GM23338 (cell line): Measurements from ENCODE around the gene PLA2G2A. TPM values are rescaled to one million over a fixed set of nuclear protein-coding genes. Genes with fewer than 3 reads are reported as not detected.

Source experiments
- ATAC-seq: fragments of 200-7000 bp; cut with Tn5 transposase; 3 replicates; pipeline ENCODE4 v1.9.1; 2020
- DNase-seq: peaks from one replicate; pipeline ENCODE4 v3.0.0-alpha.2; 2015; ENCODE audit warnings: low spot score
- H2AFZ ChIP-seq: fragments of 200-600 bp; sonication (generic); 2 replicates; pipeline ENCODE4 v1.8.0; 2016; ENCODE audit warnings: antibody characterized with exemption, mild to moderate bottlenecking, moderate library complexity
- H3F3A ChIP-seq: fragments of 200-600 bp; sonication (generic); replicated peaks from 2 replicates; pipeline ENCODE4 v1.8.0; 2017; ENCODE audit warnings: antibody characterized with exemption, mixed run types, low read depth
- H3K27ac ChIP-seq: fragments of 200-600 bp; sonication (generic); 2 replicates; pipeline ENCODE4 v1.6.1; 2016; ENCODE audit warnings: low read depth
- H3K27me3 ChIP-seq: fragments of 200-600 bp; sonication (generic); 2 replicates; pipeline ENCODE4 v1.8.0; 2016; ENCODE audit warnings: mild to moderate bottlenecking, mixed run types, moderate library complexity; ENCODE audit not compliant: insufficient read depth
- H3K36me3 ChIP-seq: fragments of 200-600 bp; sonication (generic); 2 replicates; pipeline ENCODE4 v1.8.0; 2016; ENCODE audit warnings: mild to moderate bottlenecking; ENCODE audit not compliant: insufficient read depth
- H3K4me1 ChIP-seq: fragments of 200-600 bp; sonication (generic); 2 replicates; pipeline ENCODE4 v1.8.0; 2016; ENCODE audit warnings: mild to moderate bottlenecking, moderate library complexity; ENCODE audit not compliant: insufficient read depth
- H3K4me2 ChIP-seq: fragments of 200-600 bp; sonication (generic); 2 replicates; pipeline ENCODE4 v1.7.1; 2017; ENCODE audit warnings: mixed run types
- H3K4me3 ChIP-seq: fragments of 200-600 bp; sonication (generic); 2 replicates; pipeline ENCODE4 v1.6.1; 2016; ENCODE audit warnings: mixed run types
- H3K79me2 ChIP-seq: fragments of 200-600 bp; sonication (generic); replicated peaks from 2 replicates; pipeline ENCODE4 v1.8.0; 2017; ENCODE audit warnings: mild to moderate bottlenecking; ENCODE audit not compliant: insufficient read depth
- H3K9me2 ChIP-seq: fragments of 200-600 bp; sonication (generic); 2 replicates; pipeline ENCODE4 v1.8.0; 2017; ENCODE audit not compliant: insufficient read depth
- H4K20me1 ChIP-seq: fragments of 200-600 bp; sonication (generic); replicated peaks from 2 replicates; pipeline ENCODE4 v1.8.0; 2017; ENCODE audit warnings: mild to moderate bottlenecking; ENCODE audit not compliant: insufficient read depth
- H3K27ac Mint-ChIP-seq: 2 replicates; pipeline ENCODE4 v1.8.0; 2020; ENCODE audit warnings: inconsistent platforms, mild to moderate bottlenecking, moderate library complexity, mixed read lengths
- H3K27me3 Mint-ChIP-seq: 3 replicates; pipeline ENCODE4 v1.8.0; 2022; ENCODE audit warnings: low read depth, mild to moderate bottlenecking, moderate library complexity, mixed read lengths, inconsistent platforms; ENCODE audit not compliant: insufficient read depth, poor library complexity
- H3K36me3 Mint-ChIP-seq: 3 replicates; pipeline ENCODE4 v1.8.0; 2021; ENCODE audit warnings: low read depth, mild to moderate bottlenecking, inconsistent platforms, moderate library complexity, mixed read lengths
- H3K4me1 Mint-ChIP-seq: 3 replicates; pipeline ENCODE4 v1.8.0; 2020; ENCODE audit warnings: mild to moderate bottlenecking, inconsistent platforms, mixed read lengths
- H3K4me3 Mint-ChIP-seq: 3 replicates; pipeline ENCODE4 v1.8.0; 2021; ENCODE audit warnings: moderate library complexity, mild to moderate bottlenecking, inconsistent platforms, mixed read lengths
- H3K9me3 Mint-ChIP-seq: 3 replicates; pipeline ENCODE4 v1.8.0; 2020; ENCODE audit warnings: moderate library complexity, mild to moderate bottlenecking, inconsistent platforms, mixed read lengths
- CREB1 ChIP-seq: fragments of 250-450 bp; sonication (Bioruptor Pico); IDR thresholded peaks from 2 replicates; pipeline ENCODE4 v1.5.0; 2020; ENCODE audit warnings: low read depth, mild to moderate bottlenecking, moderate library complexity
- CTCF ChIP-seq, 2 experiments: fragments of 200-600 bp in 1 of 2; sonication (generic) in 1 of 2; conservative IDR thresholded peaks; 2 replicates each; pipeline versions ENCODE4 v1.5.1 to v1.6.1; 2016 to 2017; ENCODE audit warnings: antibody characterized with exemption in 2 of 2, low read depth in 2 of 2, mild to moderate bottlenecking in 2 of 2, moderate library complexity in 1 of 2
- EZH2 ChIP-seq: fragments of 200-600 bp; sonication (generic); IDR thresholded peaks from one replicate; pipeline ENCODE4 v1.8.0; 2017; ENCODE audit warnings: antibody characterized with exemption, mild to moderate bottlenecking, low read depth; ENCODE audit not compliant: unreplicated experiment
- EZH2phosphoT487 ChIP-seq: fragments of 200-600 bp; sonication (generic); IDR thresholded peaks from one replicate; pipeline ENCODE4 v1.8.1; 2018; ENCODE audit warnings: antibody characterized with exemption; ENCODE audit not compliant: unreplicated experiment
- JUNB ChIP-seq: IDR thresholded peaks from one replicate; pipeline ENCODE4 v1.6.1; 2016; ENCODE audit warnings: antibody characterized with exemption; ENCODE audit not compliant: unreplicated experiment
- NANOG ChIP-seq: IDR thresholded peaks from 2 replicates; pipeline ENCODE4 v1.6.1; 2016; ENCODE audit warnings: antibody characterized with exemption, borderline replicate concordance
- POLR2AphosphoS5 ChIP-seq: IDR thresholded peaks from 2 replicates; pipeline ENCODE4 v1.6.1; 2016; ENCODE audit warnings: antibody characterized with exemption, low read depth
- REST ChIP-seq: IDR thresholded peaks from one replicate; pipeline ENCODE4 v1.6.1; 2018; ENCODE audit warnings: antibody characterized with exemption; ENCODE audit not compliant: unreplicated experiment
- STAT1 ChIP-seq: IDR thresholded peaks from one replicate; pipeline ENCODE4 v1.6.1; 2016; ENCODE audit warnings: antibody characterized with exemption; ENCODE audit not compliant: unreplicated experiment
- ZNF114 ChIP-seq: fragments of 250-450 bp; sonication (Bioruptor Pico); IDR thresholded peaks from 2 replicates; pipeline ENCODE4 v1.5.0; 2020; ENCODE audit warnings: mild to moderate bottlenecking, moderate library complexity
- ZNF331 ChIP-seq: fragments of 250-450 bp; sonication (Bioruptor Pico); IDR thresholded peaks from 2 replicates; pipeline ENCODE4 v1.5.0; 2020; ENCODE audit warnings: low read depth, mild to moderate bottlenecking, moderate library complexity
- ZNF462 ChIP-seq: fragments of 250-450 bp; sonication (Bioruptor Pico); IDR thresholded peaks from 2 replicates; pipeline ENCODE4 v1.5.0; 2020; ENCODE audit warnings: mild to moderate bottlenecking, moderate library complexity
- polyA plus RNA-seq: library from polyadenylated mRNA; unstranded; fragments of >200 nt; fragmentation: Nextera tagmentation; extraction: Ambion mirVana; gene quantifications from 2 replicates; pipeline ENCODE4 v1.2.1, GENCODE V29; 2016
- total RNA-seq: library from RNA; depleted of rRNA; stranded (reverse); fragments of >200 nt; shearing (Covaris generic); gene quantifications from 2 replicates; pipeline ENCODE4 v1.2.3, GENCODE V29; 2014

Gene PLA2G2A
- total and polyA plus RNA-seq, 2 experiments from 2014 or later, result 0.55 TPM; not detected in 1

GRCh38 chr1:20014153-20014552, 34.7 kb upstream of the PLA2G2A start:
- no peaks in the 10 kb centered on the region for H4K20me1 ChIP-seq
- H2AFZ ChIP-seq, result no peak overlapping the region
- H3K79me2 ChIP-seq, result no peaks in the 10 kb centered on the region
- Mint-ChIP-seq H3K9me3 (peaks cover 17% of the 10 kb centered on the region), H3K4me1 (no peaks in the 10 kb centered on the region), H3K36me3 (no peaks in the 10 kb centered on the region), H3K4me3 (no peak overlapping the region), H3K27me3 (peaks cover 2% of the 10 kb centered on the region), H3K27ac (no peak overlapping the region)
- H3K4me2 ChIP-seq, result no peak overlapping the region
- no peaks in the 10 kb centered on the region for H3K4me1 ChIP-seq
- DNase-seq (no peak), ATAC-seq (no peak)
- no peak overlapping the region for H3K4me3 ChIP-seq
- TF ChIP-seq NANOG, result no peak
- TF ChIP-seq CREB1 (CRISPR knock-in tag), result no peak
- no peak for TF ChIP-seq CTCF (conservative IDR thresholded peaks at IDR 0.05; ENCODE audit: low read depth in 2 of 2)
- no peak for TF ChIP-seq ZNF114 (CRISPR knock-in tag)
- no peaks in the 10 kb centered on the region for H3F3A ChIP-seq
- no peaks in the 10 kb centered on the region for H3K36me3 ChIP-seq
- no peaks in the 10 kb centered on the region for H3K9me2 ChIP-seq
- no peak overlapping the region for H3K27ac ChIP-seq
- H3K27me3 ChIP-seq, result no peaks in the 10 kb centered on the region

GRCh38 chr1:20010016-20010415, 30.6 kb upstream of the PLA2G2A start:
- Mint-ChIP-seq H3K27ac (no peak overlapping the region), H3K27me3 (no peaks in the 10 kb centered on the region), H3K4me3 (no peak overlapping the region), H3K4me1 (no peaks in the 10 kb centered on the region), H3K36me3 (peaks cover 10% of the 10 kb centered on the region; the same call in 1 of the 3 replicates), H3K9me3 (peaks cover 47% of the 10 kb centered on the region)
- ATAC-seq (no peak), DNase-seq (no peak)
- Histone ChIP-seq H3K4me2 (no peak overlapping the region), H3K9me2 (no peaks in the 10 kb centered on the region), H3K4me1 (no peaks in the 10 kb centered on the region), H2AFZ (no peak overlapping the region), H4K20me1 (no peaks in the 10 kb centered on the region), H3K79me2 (no peaks in the 10 kb centered on the region), H3K27ac (no peak overlapping the region), H3K36me3 (no peaks in the 10 kb centered on the region), H3F3A (no peaks in the 10 kb centered on the region), H3K4me3 (no peak overlapping the region), H3K27me3 (no peaks in the 10 kb centered on the region)
- TF ChIP-seq NANOG (no peak), CREB1 (CRISPR knock-in tag) (no peak), EZH2 (no peak), ZNF114 (CRISPR knock-in tag) (no peak), ZNF462 (CRISPR knock-in tag) (no peak), JUNB (no peak), REST (no peak), EZH2phosphoT487 (no peak), POLR2AphosphoS5 (no peak), STAT1 (no peak), ZNF331 (CRISPR knock-in tag) (no peak)
